ENCODE results near the gene OTUD5.
A peak's percentile ranks its signal among the peaks of the same experiment; 100 is the strongest.

OTUD5 gene

DNA sequence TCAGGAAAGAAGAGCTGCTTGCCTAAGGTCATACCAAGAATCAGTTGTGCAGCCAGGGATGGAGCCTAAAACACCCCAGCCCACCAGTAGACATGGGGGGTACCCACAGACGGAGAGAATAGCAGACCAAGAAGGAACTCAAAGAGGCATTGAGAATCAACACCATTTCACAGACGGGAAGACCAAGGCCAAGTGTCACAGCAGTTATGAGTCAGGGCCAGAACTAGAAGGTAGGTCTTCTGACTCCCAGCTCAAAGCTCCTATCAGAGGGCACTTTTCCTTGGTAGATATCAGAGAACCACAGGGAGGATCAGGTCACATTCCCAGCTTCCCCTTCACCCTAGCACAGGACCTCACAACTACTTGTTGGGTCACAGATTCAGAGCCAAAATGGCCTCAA, 14.5 kb downstream of the OTUD5 start:
- no peaks in the 10 kb centered on the region for H3K9me3 ChIP-seq (ENCODE audit: insufficient read depth, low read length)

DNA sequence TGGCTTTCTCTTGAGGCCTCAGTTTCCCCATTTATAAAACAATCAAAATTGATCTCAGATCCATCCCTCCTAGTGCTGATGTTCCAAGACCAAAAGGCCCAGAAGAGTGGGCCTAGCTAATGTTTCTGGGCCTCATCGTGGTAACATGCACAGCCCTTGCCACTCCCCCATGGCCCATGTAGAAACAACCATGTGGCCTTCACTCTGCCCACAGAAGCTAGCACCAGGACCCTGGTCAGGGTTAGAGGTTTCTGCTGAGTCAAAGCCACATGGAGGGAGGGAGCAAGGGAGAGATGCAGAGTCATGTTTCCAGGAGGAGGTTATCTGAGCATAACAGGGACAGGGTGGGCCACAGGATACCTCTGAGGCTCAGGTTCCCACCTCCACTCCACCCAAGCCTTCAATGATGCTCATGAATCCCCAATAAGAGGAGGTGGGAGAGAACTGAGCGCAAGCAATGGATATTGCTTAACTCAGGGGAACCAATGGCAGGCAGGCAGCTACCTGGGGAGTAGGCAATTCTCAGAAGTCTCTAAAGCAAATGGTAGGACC, 16.9 kb downstream of the OTUD5 start:
- H3K9me3 ChIP-seq (ENCODE audit: insufficient read depth, low read length): no peaks in the 10 kb centered on the region
- no peak overlapping the region for H3K4me3 ChIP-seq (ENCODE audit: insufficient read length, low read depth)
- H3K4me1 ChIP-seq (ENCODE audit: insufficient read depth, insufficient read length): peaks cover 13% of the 10 kb centered on the region
- TF ChIP-seq YY1 (IDR thresholded peaks at IDR 0.05; ENCODE audit: insufficient read depth, insufficient read length): no peak
- TF ChIP-seq SUZ12 (IDR thresholded peaks at IDR 0.05; ENCODE audit: extremely low read depth, insufficient read depth, insufficient read length): no peak
- no peak for TF ChIP-seq ZNF274 (IDR thresholded peaks at IDR 0.05; ENCODE audit: low read depth, low read length)
- DNase-seq (ENCODE audit: low read depth, low spot score): no peak
- no peak overlapping the region for H3K9ac ChIP-seq (ENCODE audit: insufficient read length, low read depth)
- no peaks in the 10 kb centered on the region for H3K27me3 ChIP-seq (ENCODE audit: insufficient read depth, insufficient read length)
- H3K36me3 ChIP-seq (ENCODE audit: insufficient read depth, insufficient read length, low read length): peaks cover 66% of the 10 kb centered on the region

More for the DNA sequence above, 14.5 kb downstream of the OTUD5 start:
- H3K4me1 ChIP-seq (ENCODE audit: insufficient read depth, insufficient read length): peaks cover 8% of the 10 kb centered on the region
- no peak for DNase-seq (ENCODE audit: low read depth, low spot score)
- no peak for TF ChIP-seq SUZ12 (IDR thresholded peaks at IDR 0.05; ENCODE audit: extremely low read depth, insufficient read depth, insufficient read length)
- no peak for TF ChIP-seq ZNF274 (IDR thresholded peaks at IDR 0.05; ENCODE audit: low read depth, low read length)
- TF ChIP-seq YY1 (IDR thresholded peaks at IDR 0.05; ENCODE audit: insufficient read depth, insufficient read length): no peak
- peaks cover 71% of the 10 kb centered on the region for H3K36me3 ChIP-seq (ENCODE audit: insufficient read depth, insufficient read length, low read length)
- H3K9ac ChIP-seq (ENCODE audit: insufficient read length, low read depth): no peak overlapping the region
- H3K4me3 ChIP-seq (ENCODE audit: insufficient read length, low read depth): no peak overlapping the region
- H3K27me3 ChIP-seq (ENCODE audit: insufficient read depth, insufficient read length): no peaks in the 10 kb centered on the region

DNA sequence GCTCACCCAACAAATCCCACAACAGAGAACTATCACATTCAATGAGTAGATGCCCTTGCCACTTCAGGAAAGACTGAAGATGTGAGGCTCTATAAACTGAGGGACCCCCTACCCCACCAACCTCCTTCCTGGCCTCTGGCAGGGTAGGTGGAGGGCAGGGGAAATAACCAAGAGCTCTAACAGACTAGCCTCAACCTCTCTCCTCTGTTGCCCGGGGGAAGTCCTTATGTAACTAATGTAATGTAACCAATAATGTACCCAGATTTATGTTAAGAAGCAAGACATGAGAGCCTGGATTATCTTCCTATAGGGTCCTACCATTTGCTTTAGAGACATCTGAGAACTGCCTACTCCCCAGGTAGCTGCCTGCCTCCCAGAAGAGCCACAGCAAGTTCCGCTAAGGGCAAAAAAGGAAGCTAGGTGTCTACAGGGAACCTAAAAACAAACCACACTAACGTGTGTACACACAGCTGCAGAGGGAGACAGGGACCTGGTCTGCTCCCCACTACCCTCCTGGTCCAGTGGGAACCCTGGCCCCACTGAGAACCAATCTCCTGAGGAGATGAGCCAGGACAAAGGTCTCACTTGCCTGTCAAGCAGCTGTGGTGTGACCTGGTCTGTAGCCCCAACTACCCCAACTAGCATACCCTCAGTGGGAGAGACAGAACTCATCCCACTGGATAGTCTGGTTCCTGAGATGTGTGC, 17.7 kb downstream of the OTUD5 start:
- Histone ChIP-seq H3K4me3 (ENCODE audit: insufficient read length, low read depth) (no peak overlapping the region), H3K27me3 (ENCODE audit: insufficient read depth, insufficient read length) (no peaks in the 10 kb centered on the region), H3K9ac (ENCODE audit: insufficient read length, low read depth) (no peak overlapping the region), H3K4me1 (ENCODE audit: insufficient read depth, insufficient read length) (peaks cover 13% of the 10 kb centered on the region), H3K9me3 (ENCODE audit: insufficient read depth, low read length) (no peaks in the 10 kb centered on the region), H3K36me3 (ENCODE audit: insufficient read depth, insufficient read length, low read length) (peaks cover 71% of the 10 kb centered on the region)
- TF ChIP-seq ZNF274 (IDR thresholded peaks at IDR 0.05; ENCODE audit: low read depth, low read length) (no peak), YY1 (IDR thresholded peaks at IDR 0.05; ENCODE audit: insufficient read depth, insufficient read length) (no peak), SUZ12 (IDR thresholded peaks at IDR 0.05; ENCODE audit: extremely low read depth, insufficient read depth, insufficient read length) (no peak)
- DNase-seq (ENCODE audit: low read depth, low spot score): no peak

DNA sequence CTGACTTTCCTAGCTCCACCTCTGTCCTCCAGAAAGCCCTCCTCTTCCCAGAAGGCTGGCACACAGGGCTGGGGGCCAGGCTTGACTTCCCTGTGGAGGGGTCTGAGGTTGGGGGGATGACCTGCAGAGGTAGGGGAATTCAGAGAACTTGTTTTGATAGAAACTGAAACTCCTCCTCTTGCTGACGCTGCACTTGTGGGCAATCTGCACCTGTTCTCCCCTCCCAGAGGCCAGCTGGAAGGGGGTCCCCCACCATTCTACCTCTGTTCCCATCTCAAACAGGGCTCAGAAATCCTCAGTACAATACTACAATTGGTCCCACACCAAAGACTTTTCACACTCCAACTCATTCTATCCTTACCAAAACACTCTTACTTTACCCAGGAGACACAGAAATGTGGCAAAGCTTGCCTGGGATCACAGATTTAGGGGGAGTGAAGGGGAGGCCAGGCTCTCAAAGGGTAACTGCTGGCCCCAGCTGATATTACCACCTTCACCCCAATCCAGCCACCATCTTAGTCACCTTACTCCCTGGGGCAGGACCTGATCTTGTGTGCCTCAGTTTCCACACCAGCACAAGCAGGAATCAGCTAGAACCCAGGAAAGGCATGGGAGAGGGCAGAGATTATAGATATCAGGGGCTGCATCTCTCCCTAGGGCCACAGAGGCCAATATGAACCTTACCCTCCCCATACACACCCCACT, 18.5 kb downstream of the OTUD5 start:
- TF ChIP-seq ZNF274 (IDR thresholded peaks at IDR 0.05; ENCODE audit: low read depth, low read length) (no peak), YY1 (IDR thresholded peaks at IDR 0.05; ENCODE audit: insufficient read depth, insufficient read length) (no peak), SUZ12 (IDR thresholded peaks at IDR 0.05; ENCODE audit: extremely low read depth, insufficient read depth, insufficient read length) (no peak)
- Histone ChIP-seq H3K36me3 (ENCODE audit: insufficient read depth, insufficient read length, low read length) (peaks cover 71% of the 10 kb centered on the region), H3K4me1 (ENCODE audit: insufficient read depth, insufficient read length) (peaks cover 13% of the 10 kb centered on the region), H3K27me3 (ENCODE audit: insufficient read depth, insufficient read length) (no peaks in the 10 kb centered on the region), H3K9me3 (ENCODE audit: insufficient read depth, low read length) (no peaks in the 10 kb centered on the region), H3K4me3 (ENCODE audit: insufficient read length, low read depth) (no peak overlapping the region), H3K9ac (ENCODE audit: insufficient read length, low read depth) (no peak overlapping the region)
- DNase-seq (ENCODE audit: low read depth, low spot score): no peak

DNA sequence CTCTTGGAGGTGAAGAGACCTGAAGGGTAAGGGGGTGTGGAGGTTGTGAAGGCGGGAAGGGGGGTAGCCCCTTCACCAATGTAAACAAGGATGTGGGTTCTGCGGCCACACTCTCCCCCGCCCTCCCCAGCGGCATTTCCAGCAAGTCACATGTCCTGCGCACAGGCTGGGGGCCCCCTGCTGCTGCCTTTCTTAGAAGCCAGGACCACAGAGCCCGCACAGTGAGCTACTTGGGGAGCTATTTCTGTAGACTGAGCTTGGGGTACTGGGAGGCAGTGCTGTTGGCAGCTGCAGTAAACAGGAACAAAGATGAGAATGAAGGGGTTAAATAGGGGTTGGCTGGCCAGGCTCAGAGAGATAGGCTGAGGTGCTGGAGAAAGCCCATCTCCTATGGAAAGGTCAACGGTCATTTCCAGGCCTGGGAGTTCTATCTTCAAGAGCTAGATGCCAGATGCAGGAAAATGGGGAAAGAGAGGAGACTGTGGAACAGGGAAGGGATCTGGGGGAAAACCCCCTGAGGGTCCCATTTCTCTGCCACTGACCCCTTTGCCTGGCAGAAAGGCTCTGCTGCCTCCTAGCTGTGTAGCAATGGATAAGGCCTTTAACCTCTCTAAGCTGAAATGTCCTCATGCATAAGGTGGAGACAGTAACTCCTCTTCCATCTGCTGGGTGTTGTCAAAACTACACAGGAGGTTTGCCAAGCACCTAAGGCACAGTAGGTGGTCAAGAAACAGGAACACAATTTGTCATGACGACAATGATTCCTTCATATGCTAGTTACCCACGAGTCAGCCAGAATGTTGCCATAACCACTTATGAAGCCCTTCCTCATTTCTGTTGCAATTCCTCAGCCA, 20.1 kb downstream of the OTUD5 start:
- H3K4me3 ChIP-seq (ENCODE audit: insufficient read length, low read depth): no peak overlapping the region
- H3K27me3 ChIP-seq (ENCODE audit: insufficient read depth, insufficient read length): no peaks in the 10 kb centered on the region
- H3K9ac ChIP-seq (ENCODE audit: insufficient read length, low read depth): peak overlapping the region; percentile 57
- TF ChIP-seq SUZ12 (IDR thresholded peaks at IDR 0.05; ENCODE audit: extremely low read depth, insufficient read depth, insufficient read length) (no peak), ZNF274 (IDR thresholded peaks at IDR 0.05; ENCODE audit: low read depth, low read length) (no peak), YY1 (IDR thresholded peaks at IDR 0.05; ENCODE audit: insufficient read depth, insufficient read length) (no peak)
- H3K9me3 ChIP-seq (ENCODE audit: insufficient read depth, low read length): no peaks in the 10 kb centered on the region
- H3K36me3 ChIP-seq (ENCODE audit: insufficient read depth, insufficient read length, low read length): peaks cover 68% of the 10 kb centered on the region
- DNase-seq (ENCODE audit: low read depth, low spot score): no peak
- H3K4me1 ChIP-seq (ENCODE audit: insufficient read depth, insufficient read length): peaks cover 13% of the 10 kb centered on the region

DNA sequence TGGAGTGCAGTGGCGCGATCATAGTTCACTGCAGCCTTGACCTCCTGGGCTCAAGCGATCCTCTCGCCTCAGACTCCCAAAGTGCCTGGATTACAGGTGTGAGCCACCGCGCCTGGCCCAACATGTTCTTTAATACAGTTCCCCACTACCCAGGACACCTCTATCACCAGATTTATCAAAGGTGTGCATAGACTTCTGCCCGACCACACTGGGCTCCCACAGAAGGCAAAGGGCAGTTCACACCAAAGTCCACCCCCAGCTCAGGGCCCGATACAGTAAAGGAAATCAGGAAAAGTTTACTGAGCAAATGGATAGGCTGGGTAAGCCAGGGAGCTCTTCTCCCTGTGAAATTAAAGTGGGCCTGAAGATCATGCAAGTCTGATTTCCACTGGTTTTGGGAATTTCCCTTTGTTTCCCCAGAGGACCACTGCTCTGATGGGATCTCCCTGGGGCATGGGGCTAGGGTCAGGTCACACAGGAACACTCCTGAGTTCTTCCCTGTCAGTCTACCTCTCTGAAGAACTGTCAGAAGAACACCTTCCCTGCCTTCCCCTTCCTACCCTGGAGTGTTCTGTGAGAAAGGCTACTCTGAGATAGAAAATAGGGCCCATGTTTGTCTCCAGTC, 20.9 kb downstream of the OTUD5 start:
- Histone ChIP-seq H3K9ac (ENCODE audit: insufficient read length, low read depth) (peak overlapping the region; percentile 28), H3K4me3 (ENCODE audit: insufficient read length, low read depth) (no peak overlapping the region), H3K9me3 (ENCODE audit: insufficient read depth, low read length) (no peaks in the 10 kb centered on the region), H3K4me1 (ENCODE audit: insufficient read depth, insufficient read length) (peaks cover 11% of the 10 kb centered on the region), H3K36me3 (ENCODE audit: insufficient read depth, insufficient read length, low read length) (peaks cover 63% of the 10 kb centered on the region), H3K27me3 (ENCODE audit: insufficient read depth, insufficient read length) (no peaks in the 10 kb centered on the region)
- no peak for DNase-seq (ENCODE audit: low read depth, low spot score)
- TF ChIP-seq ZNF274 (IDR thresholded peaks at IDR 0.05; ENCODE audit: low read depth, low read length) (no peak), SUZ12 (IDR thresholded peaks at IDR 0.05; ENCODE audit: extremely low read depth, insufficient read depth, insufficient read length) (no peak), YY1 (IDR thresholded peaks at IDR 0.05; ENCODE audit: insufficient read depth, insufficient read length) (no peak)

Measured in NT2/D1 (cell line).